Activated naive CD8-positive, alpha-beta T cell treated with anti-CD3 and anti-CD28 coated beads for 36 hours (primary cell): Measurements from ENCODE around the gene TRIM67. TPM values are rescaled to one million over a fixed set of nuclear protein-coding genes. Genes with fewer than 3 reads are reported as not detected.

Experiments
- DNase-seq: peaks from one replicate; pipeline ENCODE4 v3.0.0; 2021
- H3K27ac Mint-ChIP-seq: one replicate; pipeline ENCODE4 v1.8.0; 2022; ENCODE audit warnings: mild to moderate bottlenecking, moderate library complexity, mixed read lengths
- H3K27me3 Mint-ChIP-seq: one replicate; pipeline ENCODE4 v1.8.0; 2022; ENCODE audit warnings: mild to moderate bottlenecking, mixed read lengths
- H3K36me3 Mint-ChIP-seq: one replicate; pipeline ENCODE4 v1.8.0; 2021; ENCODE audit warnings: mild to moderate bottlenecking, mixed read lengths
- H3K4me1 Mint-ChIP-seq: one replicate; pipeline ENCODE4 v1.8.0; 2021; ENCODE audit warnings: mixed read lengths
- H3K4me3 Mint-ChIP-seq: one replicate; pipeline ENCODE4 v1.8.0; 2022; ENCODE audit warnings: mild to moderate bottlenecking, moderate library complexity, mixed read lengths
- H3K9me3 Mint-ChIP-seq: one replicate; pipeline ENCODE4 v1.8.0; 2022; ENCODE audit warnings: mixed read lengths
- total RNA-seq, 2 experiments: library from RNA; stranded (reverse); gene quantifications; one replicate each; pipeline ENCODE4 v1.2.3, GENCODE V29; 2021

Gene TRIM67
- total RNA-seq, 2 experiments from 2014 or later, result not detected

DNA sequence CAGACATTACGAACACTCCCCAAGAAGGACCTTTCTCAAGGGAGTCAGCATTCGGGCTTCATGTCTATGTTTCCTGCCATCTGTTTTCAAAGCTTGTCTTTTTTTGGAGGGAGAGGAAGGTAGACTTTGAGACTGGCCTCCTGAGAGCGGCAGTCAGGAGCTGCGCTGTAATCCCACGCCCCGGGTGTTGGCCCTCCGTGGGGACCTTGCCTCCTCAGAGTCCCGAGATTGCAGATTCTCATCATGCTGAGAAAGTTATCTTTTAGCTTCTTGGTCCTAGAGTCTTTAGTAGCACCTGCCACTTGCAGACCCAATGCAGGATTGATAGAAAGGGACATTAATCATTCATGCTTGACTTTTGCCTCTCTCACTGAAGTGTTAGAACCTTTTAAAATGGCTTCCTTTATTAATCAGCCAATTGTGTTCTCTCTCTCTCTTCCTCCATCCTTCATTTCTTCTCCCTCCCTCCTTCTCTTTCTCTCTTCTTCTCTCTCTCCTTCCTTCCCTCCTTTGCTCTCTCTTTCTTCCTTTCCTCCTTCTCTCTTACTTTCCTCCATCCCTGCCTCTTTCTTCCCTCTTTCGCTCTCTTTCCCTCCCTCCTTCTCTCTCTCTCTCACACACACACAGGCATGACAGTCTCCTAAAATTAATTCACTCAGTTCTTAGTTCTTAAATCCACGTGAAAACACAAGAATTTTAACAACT lies 54.0 kb downstream of the TRIM67 start:
- H3K9me3 Mint-ChIP-seq, result no peaks in the 10 kb centered on the region
- H3K27ac Mint-ChIP-seq, result no peak overlapping the region
- no peak overlapping the region for H3K4me3 Mint-ChIP-seq

GRCh38 chr1:231216498-231216897 lies 54.6 kb downstream of the TRIM67 start:
- H3K4me1 Mint-ChIP-seq, result peaks cover 18% of the 10 kb centered on the region
- H3K27ac Mint-ChIP-seq, result no peak overlapping the region
- H3K36me3 Mint-ChIP-seq, result no peaks in the 10 kb centered on the region
- H3K9me3 Mint-ChIP-seq, result no peaks in the 10 kb centered on the region
- H3K4me3 Mint-ChIP-seq, result no peak overlapping the region
- no peaks in the 10 kb centered on the region for H3K27me3 Mint-ChIP-seq
- DNase-seq, result no peak

More for the DNA sequence above, 54.0 kb downstream of the TRIM67 start:
- peaks cover 18% of the 10 kb centered on the region for H3K4me1 Mint-ChIP-seq
- H3K27me3 Mint-ChIP-seq, result no peaks in the 10 kb centered on the region
- no peak for DNase-seq
- H3K36me3 Mint-ChIP-seq, result no peaks in the 10 kb centered on the region

DNA sequence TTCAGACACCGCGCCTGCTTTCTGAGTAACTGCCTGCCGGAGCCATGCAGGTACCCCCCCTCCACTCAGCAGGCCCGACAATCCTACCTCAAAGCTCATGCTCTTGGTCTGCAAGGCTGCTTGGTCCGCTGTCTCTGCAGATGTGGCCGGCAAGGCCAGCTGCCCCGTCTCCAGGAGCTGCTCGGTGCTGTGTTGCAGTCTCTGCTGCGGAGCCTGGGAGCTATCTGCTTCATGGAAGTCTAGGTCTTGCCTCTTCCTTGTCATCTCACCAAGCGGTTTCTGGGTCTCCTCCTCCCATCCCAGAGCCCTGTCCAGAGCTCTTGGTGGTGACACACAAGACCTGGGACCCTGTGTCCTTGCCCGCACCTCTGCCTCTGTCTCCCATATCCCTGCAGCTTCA lies 55.2 kb downstream of the TRIM67 start:
- H3K27ac Mint-ChIP-seq, result no peak overlapping the region

GRCh38 chr1:231218078-231218477 lies 56.2 kb downstream of the TRIM67 start:
- no peak for DNase-seq
- no peak overlapping the region for H3K4me3 Mint-ChIP-seq
- no peak overlapping the region for H3K27ac Mint-ChIP-seq
- no peaks in the 10 kb centered on the region for H3K27me3 Mint-ChIP-seq
- peaks cover 2% of the 10 kb centered on the region for H3K36me3 Mint-ChIP-seq
- H3K4me1 Mint-ChIP-seq, result peaks cover 15% of the 10 kb centered on the region
- H3K9me3 Mint-ChIP-seq, result no peaks in the 10 kb centered on the region

More for the DNA sequence above, 55.2 kb downstream of the TRIM67 start:
- Mint-ChIP-seq H3K36me3 (no peaks in the 10 kb centered on the region), H3K27me3 (no peaks in the 10 kb centered on the region), H3K9me3 (no peaks in the 10 kb centered on the region), H3K4me1 (peaks cover 15% of the 10 kb centered on the region), H3K4me3 (no peak overlapping the region)
- no peak for DNase-seq

DNA sequence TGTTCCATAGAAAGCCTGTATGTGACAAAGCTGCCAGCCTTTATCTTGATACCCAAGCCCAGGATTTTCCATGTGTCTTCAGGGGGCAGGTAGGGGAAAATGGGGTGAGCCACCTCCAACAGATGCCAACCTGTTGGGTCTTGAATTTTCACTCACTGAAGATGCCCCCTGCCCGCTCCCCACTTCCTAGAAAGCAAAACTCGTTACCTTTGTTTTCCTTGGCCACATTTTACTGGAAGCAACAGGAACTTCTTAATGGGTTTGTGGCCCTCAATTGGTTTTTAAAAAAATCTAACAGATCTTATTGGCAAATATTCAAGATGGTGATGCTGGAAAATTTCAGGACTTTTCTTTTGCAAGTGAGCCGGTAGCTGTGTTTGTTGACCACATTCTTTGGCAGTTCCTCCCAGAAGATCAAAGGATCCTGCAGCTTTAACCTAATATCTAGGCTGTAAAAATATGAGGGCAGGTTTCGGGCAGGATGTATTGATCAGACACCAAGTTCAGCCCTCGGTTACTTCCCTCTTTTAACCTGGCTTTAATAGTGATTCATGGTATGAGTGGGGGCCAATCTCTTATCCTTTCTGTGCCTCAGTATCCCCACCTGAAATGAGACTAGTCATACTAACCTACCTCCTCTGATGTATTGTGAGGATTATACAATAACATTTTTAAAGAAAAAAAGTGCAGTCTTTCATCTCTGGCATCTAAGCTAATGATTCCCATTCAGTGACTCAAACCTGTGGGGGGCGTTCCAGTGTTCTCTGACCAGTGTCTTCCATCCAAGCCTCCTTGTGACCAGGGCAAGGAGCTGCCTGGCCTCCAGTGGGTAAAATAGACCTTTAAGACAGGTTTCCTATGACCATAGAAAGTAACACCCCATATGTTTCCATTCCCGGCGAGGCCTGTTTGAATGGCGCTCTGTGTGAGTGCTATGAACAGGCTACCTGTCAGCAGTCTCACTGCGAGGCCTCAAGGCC lies 57.9 kb downstream of the TRIM67 start:
- H3K27ac Mint-ChIP-seq, result no peak overlapping the region

GRCh38 chr1:231220801-231221200 lies 58.9 kb downstream of the TRIM67 start:
- H3K27me3 Mint-ChIP-seq, result no peaks in the 10 kb centered on the region
- H3K4me1 Mint-ChIP-seq, result peaks cover 5% of the 10 kb centered on the region
- H3K4me3 Mint-ChIP-seq, result no peak overlapping the region
- no peaks in the 10 kb centered on the region for H3K9me3 Mint-ChIP-seq
- H3K27ac Mint-ChIP-seq, result no peak overlapping the region
- H3K36me3 Mint-ChIP-seq, result peaks cover 13% of the 10 kb centered on the region
- no peak for DNase-seq

More for the DNA sequence above, 57.9 kb downstream of the TRIM67 start:
- DNase-seq, result no peak
- Mint-ChIP-seq H3K9me3 (no peaks in the 10 kb centered on the region), H3K4me3 (no peak overlapping the region), H3K27me3 (no peaks in the 10 kb centered on the region), H3K36me3 (peaks cover 5% of the 10 kb centered on the region), H3K4me1 (peaks cover 15% of the 10 kb centered on the region)

DNA sequence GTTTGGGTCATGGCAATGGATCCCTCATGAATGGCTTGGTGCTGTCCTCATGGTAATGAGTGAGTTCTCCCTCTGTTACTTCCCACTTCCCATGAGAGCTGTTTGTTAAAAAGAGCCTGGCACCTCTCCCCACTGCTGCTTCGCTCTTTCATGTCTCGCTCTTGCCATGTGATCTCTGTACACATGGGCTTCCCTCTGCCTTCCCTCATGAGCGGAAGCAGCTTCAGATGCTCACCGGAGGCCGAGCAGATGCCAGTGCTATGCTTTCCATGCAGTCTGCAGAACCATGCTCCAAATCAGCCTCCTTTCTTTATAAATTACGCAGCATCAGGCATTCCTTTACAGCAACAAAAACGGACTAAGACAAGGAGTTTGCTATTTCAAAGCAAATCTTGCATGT lies 64.3 kb downstream of the TRIM67 start:
- Mint-ChIP-seq H3K9me3 (no peaks in the 10 kb centered on the region), H3K4me1 (peaks cover 8% of the 10 kb centered on the region), H3K27ac (no peak overlapping the region), H3K27me3 (no peaks in the 10 kb centered on the region), H3K4me3 (no peak overlapping the region), H3K36me3 (peaks cover 32% of the 10 kb centered on the region)
- DNase-seq, result no peak

GRCh38 chr1:231231511-231231910 lies 69.7 kb downstream of the TRIM67 start:
- H3K4me3 Mint-ChIP-seq, result no peak overlapping the region
- H3K9me3 Mint-ChIP-seq, result no peaks in the 10 kb centered on the region
- no peaks in the 10 kb centered on the region for H3K27me3 Mint-ChIP-seq
- peaks cover 25% of the 10 kb centered on the region for H3K36me3 Mint-ChIP-seq
- no peak overlapping the region for H3K27ac Mint-ChIP-seq
- DNase-seq, result no peak
- H3K4me1 Mint-ChIP-seq, result peaks cover 17% of the 10 kb centered on the region

DNA sequence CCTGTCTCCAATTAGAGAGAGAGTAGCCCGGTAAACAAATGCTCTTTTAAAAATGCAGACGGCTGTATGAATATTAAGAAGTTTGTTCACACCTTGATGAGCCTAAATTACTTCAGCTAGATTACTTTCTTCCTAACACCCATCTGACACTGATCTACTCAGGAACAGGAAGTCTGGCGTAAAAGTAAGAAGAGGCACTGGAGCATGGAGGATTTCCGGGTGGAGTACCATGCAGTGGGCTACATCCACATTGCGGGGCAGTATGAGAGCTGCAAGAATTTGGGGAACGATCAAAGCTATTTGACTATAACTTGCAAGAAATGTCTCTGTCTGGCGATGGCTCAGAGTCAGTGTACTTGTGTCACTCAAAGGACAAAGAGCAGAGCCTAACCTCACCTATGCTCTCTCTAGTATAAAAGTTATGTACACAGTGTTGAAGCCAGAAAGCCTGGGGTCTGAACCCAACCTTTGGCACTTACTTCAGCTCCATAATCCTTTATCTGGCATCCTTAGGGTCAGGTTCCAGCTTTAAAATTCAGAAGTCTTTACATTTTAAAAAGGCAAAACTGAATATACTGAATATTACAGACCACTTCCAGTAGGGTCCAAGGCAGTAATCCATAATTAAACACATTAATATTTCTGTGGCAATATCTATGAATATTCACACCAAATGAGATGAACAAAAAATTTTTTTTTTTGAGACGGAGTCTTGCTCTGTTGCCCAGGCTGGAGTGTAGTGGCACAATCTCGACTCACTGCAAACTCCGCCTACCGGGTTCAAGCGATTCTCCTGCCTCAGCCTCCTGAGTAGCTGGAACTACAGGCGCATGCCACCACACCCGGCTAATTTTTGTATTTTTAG lies 71.2 kb downstream of the TRIM67 start:
- no peaks in the 10 kb centered on the region for H3K27me3 Mint-ChIP-seq
- peaks cover 28% of the 10 kb centered on the region for H3K4me1 Mint-ChIP-seq
- no peak overlapping the region for H3K4me3 Mint-ChIP-seq
- H3K9me3 Mint-ChIP-seq, result no peaks in the 10 kb centered on the region
- H3K36me3 Mint-ChIP-seq, result peaks cover 27% of the 10 kb centered on the region
- DNase-seq, result no peak
- no peak overlapping the region for H3K27ac Mint-ChIP-seq

GRCh38 chr1:231233735-231234417 lies 72.0 kb downstream of the TRIM67 start:
- Mint-ChIP-seq H3K27ac (no peak overlapping the region), H3K36me3 (peaks cover 31% of the 10 kb centered on the region), H3K4me1 (peaks cover 31% of the 10 kb centered on the region), H3K9me3 (no peaks in the 10 kb centered on the region), H3K4me3 (no peak overlapping the region), H3K27me3 (no peaks in the 10 kb centered on the region)
- no peak for DNase-seq

GRCh38 chr1:231234506-231234905 lies 72.6 kb downstream of the TRIM67 start:
- Mint-ChIP-seq H3K27me3 (no peaks in the 10 kb centered on the region), H3K36me3 (peaks cover 32% of the 10 kb centered on the region), H3K9me3 (no peaks in the 10 kb centered on the region), H3K4me1 (peaks cover 36% of the 10 kb centered on the region), H3K27ac (no peak overlapping the region), H3K4me3 (no peak overlapping the region)
- no peak for DNase-seq

- no peak for DNase-seq
- Mint-ChIP-seq H3K9me3 (no peaks in the 10 kb centered on the region), H3K27me3 (no peaks in the 10 kb centered on the region), H3K4me3 (no peak overlapping the region), H3K36me3 (peaks cover 39% of the 10 kb centered on the region), H3K4me1 (peaks cover 38% of the 10 kb centered on the region), H3K27ac (no peak overlapping the region)
Observed at GRCh38 chr1:231235526-231236207, 73.8 kb downstream of the TRIM67 start.

DNA sequence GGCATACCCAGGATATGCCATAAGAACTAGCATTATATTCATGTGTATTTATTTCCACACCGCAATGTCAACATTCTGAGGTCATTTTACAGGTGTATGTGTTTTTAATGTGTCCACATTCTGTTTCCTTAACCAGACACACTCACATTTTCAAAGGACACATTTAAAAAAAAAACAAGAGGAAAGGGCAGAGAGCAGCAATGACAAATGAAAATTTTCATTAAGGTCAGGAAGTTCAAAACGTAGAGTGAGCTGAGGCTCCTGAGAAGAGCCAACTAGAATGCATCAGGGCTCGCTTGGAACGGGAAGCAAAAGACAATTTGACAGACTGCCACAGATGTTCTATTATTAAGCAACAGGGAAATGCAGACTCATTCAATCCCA lies 74.3 kb downstream of the TRIM67 start:
- DNase-seq, result no peak
- Mint-ChIP-seq H3K4me3 (no peak overlapping the region), H3K36me3 (peaks cover 41% of the 10 kb centered on the region), H3K27me3 (no peaks in the 10 kb centered on the region), H3K9me3 (no peaks in the 10 kb centered on the region), H3K4me1 (peaks cover 35% of the 10 kb centered on the region), H3K27ac (no peak overlapping the region)

DNA sequence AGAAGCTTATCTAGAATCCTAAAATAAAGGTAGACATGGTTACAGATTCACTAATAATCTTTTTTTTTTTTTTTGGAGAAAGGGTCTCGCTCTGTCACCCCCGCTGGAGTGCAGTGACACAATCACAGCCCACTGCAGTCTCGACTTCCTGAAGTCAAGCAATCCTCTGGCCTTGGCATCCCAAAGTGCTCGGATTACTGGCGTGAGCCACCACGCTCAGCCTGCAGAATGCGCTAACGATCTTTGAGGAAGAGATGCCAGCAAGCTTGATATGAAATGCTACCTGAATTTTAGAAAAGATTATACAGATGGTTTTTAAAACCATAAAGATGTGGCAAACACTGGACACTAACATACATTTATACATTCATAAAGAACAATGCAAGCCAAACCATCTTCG lies 75.1 kb downstream of the TRIM67 start:
- Mint-ChIP-seq H3K27ac (no peak overlapping the region), H3K27me3 (no peaks in the 10 kb centered on the region), H3K36me3 (peaks cover 41% of the 10 kb centered on the region), H3K4me1 (peaks cover 35% of the 10 kb centered on the region), H3K4me3 (no peak overlapping the region), H3K9me3 (no peaks in the 10 kb centered on the region)
- DNase-seq, result no peak
